ENCODE results near the gene STARD3NL.

DNA sequence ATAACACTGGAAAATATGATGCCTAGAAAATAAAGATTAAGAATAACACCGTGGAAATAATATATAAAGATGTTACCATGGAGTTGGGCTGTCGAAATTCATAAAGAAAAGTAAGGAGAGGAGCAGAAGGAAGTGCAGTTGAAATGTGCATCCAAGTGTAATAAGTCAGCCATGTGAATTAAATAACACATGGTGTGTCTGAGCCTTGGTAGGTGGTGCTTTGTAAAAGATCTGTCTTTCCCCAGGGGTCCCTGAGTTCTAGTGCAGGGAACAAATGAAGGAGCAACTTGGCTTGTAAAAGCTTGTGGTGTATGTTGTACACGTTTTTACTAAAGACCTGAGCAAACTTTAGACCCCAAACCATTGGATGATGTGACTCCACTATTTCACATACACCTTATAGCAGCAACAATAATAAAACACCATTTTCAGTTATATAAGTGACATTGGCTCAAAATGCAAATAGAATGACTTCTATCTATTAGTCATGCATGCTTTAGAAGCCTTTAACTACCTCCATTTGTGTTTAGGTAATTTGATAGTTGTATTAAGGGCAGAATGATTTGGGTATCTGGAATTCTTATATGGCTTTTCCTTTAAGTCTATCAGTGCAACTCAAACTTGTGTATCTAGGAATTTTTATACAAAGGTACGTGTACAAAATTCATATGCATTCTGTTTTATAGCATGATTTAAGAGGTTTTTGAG is 11.3 kb downstream of the STARD3NL start:
- no peak for TF ChIP-seq POLR2AphosphoS5 (IDR thresholded peaks at IDR 0.05)
- TF ChIP-seq, protein P1, sequence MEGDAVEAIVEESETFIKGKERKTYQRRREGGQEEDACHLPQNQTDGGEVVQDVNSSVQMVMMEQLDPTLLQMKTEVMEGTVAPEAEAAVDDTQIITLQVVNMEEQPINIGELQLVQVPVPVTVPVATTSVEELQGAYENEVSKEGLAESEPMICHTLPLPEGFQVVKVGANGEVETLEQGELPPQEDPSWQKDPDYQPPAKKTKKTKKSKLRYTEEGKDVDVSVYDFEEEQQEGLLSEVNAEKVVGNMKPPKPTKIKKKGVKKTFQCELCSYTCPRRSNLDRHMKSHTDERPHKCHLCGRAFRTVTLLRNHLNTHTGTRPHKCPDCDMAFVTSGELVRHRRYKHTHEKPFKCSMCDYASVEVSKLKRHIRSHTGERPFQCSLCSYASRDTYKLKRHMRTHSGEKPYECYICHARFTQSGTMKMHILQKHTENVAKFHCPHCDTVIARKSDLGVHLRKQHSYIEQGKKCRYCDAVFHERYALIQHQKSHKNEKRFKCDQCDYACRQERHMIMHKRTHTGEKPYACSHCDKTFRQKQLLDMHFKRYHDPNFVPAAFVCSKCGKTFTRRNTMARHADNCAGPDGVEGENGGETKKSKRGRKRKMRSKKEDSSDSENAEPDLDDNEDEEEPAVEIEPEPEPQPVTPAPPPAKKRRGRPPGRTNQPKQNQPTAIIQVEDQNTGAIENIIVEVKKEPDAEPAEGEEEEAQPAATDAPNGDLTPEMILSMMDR (IDR thresholded peaks at IDR 0.05) = no peak
- no peak for TF ChIP-seq POLR2A (IDR thresholded peaks at IDR 0.05)
- no peak for TF ChIP-seq EP300 (IDR thresholded peaks at IDR 0.05; ENCODE audit: low read depth)

Measured in transverse colon (tissue), 4 donors.